Mesothelial cell of epicardium (in vitro differentiated cells): ENCODE data around the gene SAMD3. TPM values are rescaled to one million over a fixed set of nuclear protein-coding genes. Genes with fewer than 3 reads are reported as not detected.

Source experiments
- DNase-seq, 2 experiments: peaks; one replicate each; pipeline ENCODE4 v3.0.0; 2021; ENCODE audit warnings: low spot score in 2 of 2; ENCODE audit not compliant: unreplicated experiment in 2 of 2
- H3K27ac Mint-ChIP-seq: 2 replicates; pipeline ENCODE4 v1.8.0; 2021; ENCODE audit warnings: mixed read lengths
- H3K27me3 Mint-ChIP-seq: 2 replicates; pipeline ENCODE4 v1.8.0; 2021; ENCODE audit warnings: low read depth, mixed read lengths
- H3K36me3 Mint-ChIP-seq: 2 replicates; pipeline ENCODE4 v1.8.0; 2021; ENCODE audit warnings: mixed read lengths
- H3K4me1 Mint-ChIP-seq: 2 replicates; pipeline ENCODE4 v1.8.0; 2021; ENCODE audit warnings: mixed read lengths
- H3K4me3 Mint-ChIP-seq: 2 replicates; pipeline ENCODE4 v1.8.0; 2021; ENCODE audit warnings: mild to moderate bottlenecking, moderate library complexity, mixed read lengths
- H3K9me3 Mint-ChIP-seq: 2 replicates; pipeline ENCODE4 v1.8.0; 2021; ENCODE audit warnings: mixed read lengths
- total RNA-seq: library from RNA; stranded (reverse); gene quantifications from 3 replicates; pipeline ENCODE4 v1.2.1, GENCODE V29; 2021
- TF ChIP-seq, protein P1 (sequence below): fragments of 200-600 bp; sonication (generic); IDR thresholded peaks from one replicate; pipeline ENCODE4 v1.5.0; 2021; ENCODE audit warnings: antibody characterized with exemption; ENCODE audit not compliant: unreplicated experiment

The SAMD3 gene
- total RNA-seq, 1 donor from 2014 or later: 0.49 TPM

DNA sequence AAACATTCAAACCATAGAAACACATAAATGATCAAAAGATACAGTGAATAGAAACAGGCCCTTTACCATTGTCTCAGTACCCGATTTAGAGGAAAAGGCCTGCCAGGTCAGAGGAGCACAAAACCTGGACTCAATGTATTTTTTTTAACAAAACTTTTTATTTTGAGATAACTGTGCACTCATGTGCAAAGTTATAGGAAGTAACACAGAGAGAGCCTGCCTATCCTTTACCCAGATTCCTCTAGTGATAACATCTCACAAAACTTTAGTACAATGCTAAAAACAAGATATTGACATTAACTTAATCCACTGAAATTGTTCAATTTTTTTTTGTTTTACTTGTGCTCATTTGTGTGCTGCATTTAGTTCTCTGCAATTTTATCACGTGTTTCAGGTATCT lies 36.8 kb upstream of the SAMD3 start:
- peaks cover 6% of the 10 kb centered on the region for H3K36me3 Mint-ChIP-seq
- TF ChIP-seq, protein P1, sequence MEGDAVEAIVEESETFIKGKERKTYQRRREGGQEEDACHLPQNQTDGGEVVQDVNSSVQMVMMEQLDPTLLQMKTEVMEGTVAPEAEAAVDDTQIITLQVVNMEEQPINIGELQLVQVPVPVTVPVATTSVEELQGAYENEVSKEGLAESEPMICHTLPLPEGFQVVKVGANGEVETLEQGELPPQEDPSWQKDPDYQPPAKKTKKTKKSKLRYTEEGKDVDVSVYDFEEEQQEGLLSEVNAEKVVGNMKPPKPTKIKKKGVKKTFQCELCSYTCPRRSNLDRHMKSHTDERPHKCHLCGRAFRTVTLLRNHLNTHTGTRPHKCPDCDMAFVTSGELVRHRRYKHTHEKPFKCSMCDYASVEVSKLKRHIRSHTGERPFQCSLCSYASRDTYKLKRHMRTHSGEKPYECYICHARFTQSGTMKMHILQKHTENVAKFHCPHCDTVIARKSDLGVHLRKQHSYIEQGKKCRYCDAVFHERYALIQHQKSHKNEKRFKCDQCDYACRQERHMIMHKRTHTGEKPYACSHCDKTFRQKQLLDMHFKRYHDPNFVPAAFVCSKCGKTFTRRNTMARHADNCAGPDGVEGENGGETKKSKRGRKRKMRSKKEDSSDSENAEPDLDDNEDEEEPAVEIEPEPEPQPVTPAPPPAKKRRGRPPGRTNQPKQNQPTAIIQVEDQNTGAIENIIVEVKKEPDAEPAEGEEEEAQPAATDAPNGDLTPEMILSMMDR: no peak

DNA sequence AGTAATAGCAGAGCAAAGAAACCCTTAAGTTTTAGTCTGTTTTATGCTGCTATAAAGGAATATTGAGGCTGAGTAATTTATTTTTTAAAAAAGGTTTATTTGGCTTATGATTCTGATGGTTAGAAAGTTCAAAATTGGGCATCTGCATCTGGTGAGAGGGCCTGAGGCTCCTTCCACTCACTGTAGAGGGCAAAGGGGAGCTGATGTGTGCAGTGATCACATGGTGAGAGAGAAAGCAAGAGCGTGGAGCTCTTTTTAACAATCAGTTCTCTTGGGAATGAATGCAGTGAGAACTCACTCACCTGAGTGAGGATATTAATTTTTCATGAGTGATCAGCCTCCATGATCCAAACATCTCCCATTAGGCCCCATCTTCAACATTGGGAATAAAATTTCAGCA lies 36.4 kb upstream of the SAMD3 start:
- Mint-ChIP-seq H3K4me3 (no peak overlapping the region), H3K27me3 (no peaks in the 10 kb centered on the region), H3K36me3 (peaks cover 6% of the 10 kb centered on the region), H3K27ac (no peak overlapping the region), H3K4me1 (no peaks in the 10 kb centered on the region), H3K9me3 (peaks cover 43% of the 10 kb centered on the region)
- no peak for DNase-seq
- TF ChIP-seq, protein P1: no peak

More for the DNA sequence above, 36.8 kb upstream of the SAMD3 start:
- H3K4me3 Mint-ChIP-seq: no peak overlapping the region
- no peaks in the 10 kb centered on the region for H3K4me1 Mint-ChIP-seq
- no peak for DNase-seq
- no peaks in the 10 kb centered on the region for H3K27me3 Mint-ChIP-seq
- H3K9me3 Mint-ChIP-seq: peaks cover 45% of the 10 kb centered on the region
- H3K27ac Mint-ChIP-seq: no peak overlapping the region

DNA sequence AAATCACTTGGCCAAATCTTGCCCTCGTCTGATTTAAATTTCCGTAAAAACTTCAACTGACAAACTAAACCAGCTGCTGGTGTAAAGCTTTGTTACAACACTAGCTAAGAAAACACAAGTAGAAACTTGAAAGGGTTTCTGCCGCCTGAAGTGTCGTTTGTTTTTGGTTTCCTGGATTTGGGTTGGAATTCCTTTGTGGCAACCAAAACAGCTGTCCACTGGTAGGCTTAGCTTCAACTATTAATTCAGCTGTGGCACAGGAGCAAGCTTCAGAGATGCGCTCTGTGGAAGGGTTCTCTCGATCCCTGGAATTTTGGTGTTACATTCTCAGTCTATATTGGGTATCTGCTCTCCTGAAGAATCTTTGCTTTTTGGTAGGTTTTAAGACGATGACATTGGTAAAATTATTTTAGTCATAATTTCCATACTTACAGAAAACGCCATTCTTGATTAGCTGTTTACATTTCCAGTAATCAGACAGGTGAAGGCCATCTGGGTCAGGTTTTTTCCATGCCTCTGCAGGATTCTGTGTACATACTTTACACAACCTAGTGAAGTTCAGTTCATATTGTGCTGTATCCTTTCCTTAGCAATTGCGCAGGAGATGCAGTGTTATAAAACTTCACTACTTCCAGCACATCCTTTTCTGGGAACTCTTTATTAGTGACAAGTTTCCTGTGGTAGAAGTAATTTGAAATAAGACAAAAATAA lies 29.9 kb upstream of the SAMD3 start:
- Mint-ChIP-seq H3K36me3 (no peaks in the 10 kb centered on the region), H3K27ac (no peak overlapping the region), H3K27me3 (peaks cover 2% of the 10 kb centered on the region), H3K4me1 (no peaks in the 10 kb centered on the region), H3K9me3 (peaks cover 15% of the 10 kb centered on the region), H3K4me3 (no peak overlapping the region)
- TF ChIP-seq, protein P1: no peak
- no peak for DNase-seq

DNA sequence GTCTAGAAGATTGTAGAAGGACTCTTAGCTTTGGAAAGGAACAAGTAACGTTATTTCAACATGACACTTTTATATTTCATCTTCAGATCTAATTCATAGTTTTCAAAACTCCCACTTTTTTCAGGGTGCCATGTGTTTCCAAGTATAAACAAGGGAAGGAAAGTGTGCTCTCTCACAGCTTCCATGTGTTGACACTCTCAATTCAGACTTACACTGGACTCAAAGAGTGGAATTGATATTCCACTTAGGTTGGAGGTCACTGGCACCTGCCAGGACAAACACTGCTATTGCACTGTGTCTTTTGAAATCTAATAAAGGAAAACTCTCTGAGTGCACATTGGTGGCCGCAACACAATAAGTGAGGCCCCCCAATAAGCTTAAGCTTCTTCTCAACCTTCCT lies 22.5 kb upstream of the SAMD3 start:
- no peak for DNase-seq
- Mint-ChIP-seq H3K36me3 (no peaks in the 10 kb centered on the region), H3K27ac (no peak overlapping the region), H3K27me3 (no peaks in the 10 kb centered on the region), H3K4me1 (no peaks in the 10 kb centered on the region), H3K4me3 (no peak overlapping the region), H3K9me3 (peaks cover under 1% of the 10 kb centered on the region)
- TF ChIP-seq, protein P1: no peak

DNA sequence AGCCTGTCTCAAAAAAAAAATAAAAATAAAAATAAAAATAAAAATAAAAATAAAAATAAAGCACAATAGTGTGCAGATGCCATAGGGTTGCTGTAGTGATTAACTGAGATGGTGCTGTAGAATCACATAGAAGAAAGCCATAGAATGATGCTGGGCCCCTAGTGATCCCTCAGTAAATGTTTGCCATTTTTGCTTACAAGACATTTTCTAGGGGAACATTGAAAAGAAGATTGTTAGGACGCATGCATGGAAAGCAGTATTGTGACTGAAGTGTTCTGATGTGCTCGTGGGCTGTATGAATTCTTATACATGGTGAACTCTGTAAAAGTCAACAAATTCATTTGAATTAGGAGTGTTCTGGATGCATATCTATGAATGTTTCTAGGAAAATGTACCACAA lies 22.0 kb upstream of the SAMD3 start:
- no peaks in the 10 kb centered on the region for H3K4me1 Mint-ChIP-seq
- TF ChIP-seq, protein P1: no peak
- H3K27me3 Mint-ChIP-seq: no peaks in the 10 kb centered on the region
- no peak overlapping the region for H3K27ac Mint-ChIP-seq
- DNase-seq: no peak
- no peaks in the 10 kb centered on the region for H3K9me3 Mint-ChIP-seq
- no peaks in the 10 kb centered on the region for H3K36me3 Mint-ChIP-seq
- no peak overlapping the region for H3K4me3 Mint-ChIP-seq
